Measurements from ENCODE around the gene PDIA4. TPM values are rescaled to one million over a fixed set of nuclear protein-coding genes. Genes with fewer than 3 reads are reported as not detected.
A peak's percentile ranks its signal among the peaks of the same experiment; 100 is the strongest.

Gene PDIA4
- polyA plus RNA-seq, 3 donors: 36.5 to 51.2 (median 37.0) TPM

DNA sequence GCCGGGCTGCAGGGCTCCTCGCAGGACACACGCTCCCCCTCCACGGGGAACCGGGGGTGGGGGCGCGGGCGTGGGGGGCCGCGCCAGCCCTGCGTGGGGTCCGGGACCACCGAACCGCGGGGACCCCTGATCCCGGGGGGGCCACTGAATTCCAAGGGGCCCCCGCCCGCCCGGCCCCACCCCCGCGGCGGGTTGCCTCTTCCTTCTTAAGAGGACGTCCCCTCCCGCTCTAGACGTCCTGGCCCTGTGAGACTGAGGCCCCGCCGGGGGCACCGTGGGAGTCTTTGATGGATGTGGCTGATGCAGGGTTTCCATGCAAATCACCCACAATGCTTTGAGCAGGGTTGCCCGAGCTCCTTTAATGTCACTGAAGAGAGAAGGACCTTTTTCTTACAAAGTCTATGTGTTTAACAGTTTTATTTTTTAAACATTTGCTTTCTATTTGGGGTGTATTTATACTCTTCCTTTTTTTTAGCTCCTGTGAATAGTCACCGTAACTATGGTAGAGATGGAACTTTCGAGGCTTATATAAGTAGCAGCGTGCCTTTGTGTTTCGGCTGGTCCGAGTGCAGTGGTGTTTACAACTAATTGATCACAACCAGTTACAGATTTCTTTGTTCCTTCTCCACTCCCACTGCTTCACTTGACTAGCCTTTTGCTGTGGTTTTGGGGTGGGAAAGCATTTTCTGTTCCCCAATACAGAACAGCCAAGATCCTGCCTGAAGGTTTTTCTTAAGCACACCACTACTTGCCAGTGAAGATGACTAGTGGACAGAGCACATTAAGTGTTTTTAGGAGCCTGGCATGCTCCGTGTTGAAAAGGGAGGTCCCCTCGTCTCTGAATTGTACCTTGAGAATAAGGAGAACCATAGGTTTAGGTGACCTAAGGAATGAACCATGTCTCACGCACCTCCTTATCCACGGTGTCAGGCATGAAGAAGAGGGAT is 44.8 kb downstream of the PDIA4 start:
- Mint-ChIP-seq H3K36me3 (no peaks in the 10 kb centered on the region), H3K4me1 (peaks cover 43% of the 10 kb centered on the region), H3K27ac (peak overlapping the region in 6 of 7 donors; percentile 8 to 77 (median 62)), H3K9me3 (peaks cover 0 to 8% (median 2%) of the 10 kb centered on the region in 7 donors), H3K27me3 (ENCODE audit: low read depth in 3 of 3) (peaks cover 11 to 26% (median 15%) of the 10 kb centered on the region in 3 donors), H3K4me3 (peak overlapping the region; percentile 89 to 99)
- H3K27ac ChIP-seq (ENCODE audit: low read depth in 1 of 2, low read length in 2 of 2): no peak overlapping the region
- H3K9ac ChIP-seq (ENCODE audit: insufficient read depth, low read length, poor library complexity, severe bottlenecking): peak overlapping the region; percentile 38
- H3K4me3 ChIP-seq (replicated peaks in 1 of 3; ENCODE audit: low read depth in 2 of 3, low read length in 3 of 3): peak overlapping the region; percentile 40 to 74 (median 57)
- DNase-seq: peak; percentile 37 to 63 (median 46)
- intact Hi-C loops (cut with micrococcal nuclease): loop anchor here in 1 of 2 donors (10.0 kb wide), 1 partner anchor 99 kb away; the partner anchor contains the start of gene EZH2
- no peaks in the 10 kb centered on the region for H3K9me3 ChIP-seq (replicated peaks in 1 of 2; ENCODE audit: control insufficient read depth in 1 of 2, insufficient read depth in 1 of 2, low read length in 2 of 2)
- H3K79me2 ChIP-seq (ENCODE audit: insufficient read depth, low read length): no peaks in the 10 kb centered on the region
- H3K36me3 ChIP-seq (replicated peaks in 1 of 2; ENCODE audit: control insufficient read depth in 1 of 2, insufficient read depth in 2 of 2, low read length in 2 of 2): no peaks in the 10 kb centered on the region
- peak overlapping the region; percentile 82 for H3K4me2 ChIP-seq (replicated peaks; ENCODE audit: extremely low read depth, low read length, poor library complexity, severe bottlenecking)
- WGBS (ENCODE audit: insufficient coverage): 0% methylated on average over 12 of the region's 38 CpGs
- TF ChIP-seq, protein P1, sequence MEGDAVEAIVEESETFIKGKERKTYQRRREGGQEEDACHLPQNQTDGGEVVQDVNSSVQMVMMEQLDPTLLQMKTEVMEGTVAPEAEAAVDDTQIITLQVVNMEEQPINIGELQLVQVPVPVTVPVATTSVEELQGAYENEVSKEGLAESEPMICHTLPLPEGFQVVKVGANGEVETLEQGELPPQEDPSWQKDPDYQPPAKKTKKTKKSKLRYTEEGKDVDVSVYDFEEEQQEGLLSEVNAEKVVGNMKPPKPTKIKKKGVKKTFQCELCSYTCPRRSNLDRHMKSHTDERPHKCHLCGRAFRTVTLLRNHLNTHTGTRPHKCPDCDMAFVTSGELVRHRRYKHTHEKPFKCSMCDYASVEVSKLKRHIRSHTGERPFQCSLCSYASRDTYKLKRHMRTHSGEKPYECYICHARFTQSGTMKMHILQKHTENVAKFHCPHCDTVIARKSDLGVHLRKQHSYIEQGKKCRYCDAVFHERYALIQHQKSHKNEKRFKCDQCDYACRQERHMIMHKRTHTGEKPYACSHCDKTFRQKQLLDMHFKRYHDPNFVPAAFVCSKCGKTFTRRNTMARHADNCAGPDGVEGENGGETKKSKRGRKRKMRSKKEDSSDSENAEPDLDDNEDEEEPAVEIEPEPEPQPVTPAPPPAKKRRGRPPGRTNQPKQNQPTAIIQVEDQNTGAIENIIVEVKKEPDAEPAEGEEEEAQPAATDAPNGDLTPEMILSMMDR (IDR thresholded peaks at IDR 0.05): no peak
- peaks cover 38 to 46% of the 10 kb centered on the region in 2 donors for H3K4me1 ChIP-seq (ENCODE audit: control insufficient read depth in 1 of 2, insufficient read depth in 2 of 2, low read length in 2 of 2)
- no peaks in the 10 kb centered on the region for H4K20me1 ChIP-seq (ENCODE audit: insufficient read depth, low read length)
- peak overlapping the region; percentile 60 for H2AFZ ChIP-seq (ENCODE audit: insufficient read depth, low read depth, low read length, poor library complexity, severe bottlenecking)
- H3K27me3 ChIP-seq (ENCODE audit: control insufficient read depth in 2 of 2, insufficient read depth in 2 of 2, low read length in 2 of 2): peaks cover 0 to 10% of the 10 kb centered on the region in 2 donors

DNA sequence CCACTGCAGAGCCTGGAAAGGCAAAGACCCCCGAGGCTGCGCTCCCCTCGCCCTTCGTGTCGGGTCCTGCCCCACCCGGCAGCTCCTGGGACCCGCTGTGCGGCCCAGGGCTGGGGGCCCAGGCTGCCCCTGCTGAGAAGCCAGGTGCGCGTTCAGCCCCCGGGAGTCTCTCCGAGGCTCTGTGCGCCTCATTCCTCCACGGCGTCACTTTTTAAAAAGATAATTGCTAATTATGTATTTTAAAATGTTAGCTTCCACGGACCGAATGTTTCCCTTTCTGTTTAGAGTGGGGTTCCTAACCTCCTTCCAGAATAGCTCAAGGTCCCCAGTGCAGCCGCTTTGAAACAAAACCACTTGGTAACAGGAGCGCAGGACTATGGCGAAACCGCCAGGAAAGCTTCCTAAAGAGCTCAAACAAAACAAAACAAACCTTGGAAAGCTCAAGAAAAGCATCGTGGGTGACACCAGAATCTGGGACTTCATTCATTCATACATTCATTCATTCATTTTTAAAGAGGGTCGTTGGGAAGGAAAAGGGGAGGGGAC is 45.6 kb downstream of the PDIA4 start:
- Mint-ChIP-seq H3K27ac (peak overlapping the region in 3 of 7 donors; percentile 2 to 24 (median 21)), H3K9me3 (peaks cover 0 to 8% (median 2%) of the 10 kb centered on the region in 7 donors), H3K4me3 (peak overlapping the region; percentile 89 to 99), H3K27me3 (ENCODE audit: low read depth in 3 of 3) (peaks cover 15 to 29% (median 15%) of the 10 kb centered on the region in 3 donors), H3K4me1 (peaks cover 35% of the 10 kb centered on the region), H3K36me3 (no peaks in the 10 kb centered on the region)
- no peak for DNase-seq
- TF ChIP-seq, protein P1 (IDR thresholded peaks at IDR 0.05): no peak
- H3K79me2 ChIP-seq (ENCODE audit: insufficient read depth, low read length): no peaks in the 10 kb centered on the region
- H3K36me3 ChIP-seq (replicated peaks in 1 of 2; ENCODE audit: control insufficient read depth in 1 of 2, insufficient read depth in 2 of 2, low read length in 2 of 2): no peaks in the 10 kb centered on the region
- H3K4me1 ChIP-seq (ENCODE audit: control insufficient read depth in 1 of 2, insufficient read depth in 2 of 2, low read length in 2 of 2): peaks cover 30 to 39% of the 10 kb centered on the region in 2 donors
- H3K9me3 ChIP-seq (replicated peaks in 1 of 2; ENCODE audit: control insufficient read depth in 1 of 2, insufficient read depth in 1 of 2, low read length in 2 of 2): no peaks in the 10 kb centered on the region
- peak overlapping the region; percentile 60 for H2AFZ ChIP-seq (ENCODE audit: insufficient read depth, low read depth, low read length, poor library complexity, severe bottlenecking)
- H3K27me3 ChIP-seq (ENCODE audit: control insufficient read depth in 2 of 2, insufficient read depth in 2 of 2, low read length in 2 of 2): peaks cover 0 to 10% of the 10 kb centered on the region in 2 donors
- H3K9ac ChIP-seq (ENCODE audit: insufficient read depth, low read length, poor library complexity, severe bottlenecking): peak overlapping the region; percentile 38
- intact Hi-C loops (cut with micrococcal nuclease): loop anchor here in 1 of 2 donors (10.0 kb wide), 1 partner anchor 98 kb away; the partner anchor contains the start of gene EZH2
- H3K27ac ChIP-seq (ENCODE audit: low read depth in 1 of 2, low read length in 2 of 2): no peak overlapping the region
- no peaks in the 10 kb centered on the region for H4K20me1 ChIP-seq (ENCODE audit: insufficient read depth, low read length)
- H3K4me3 ChIP-seq (replicated peaks in 1 of 3; ENCODE audit: low read depth in 2 of 3, low read length in 3 of 3): peak overlapping the region; percentile 40 to 74 (median 57)
- WGBS (ENCODE audit: insufficient coverage): 0% methylated on average over 12 of the region's 23 CpGs
- H3K4me2 ChIP-seq (replicated peaks; ENCODE audit: extremely low read depth, low read length, poor library complexity, severe bottlenecking): peak overlapping the region; percentile 82
